ENCODE results near the gene CRACDL.

DNA sequence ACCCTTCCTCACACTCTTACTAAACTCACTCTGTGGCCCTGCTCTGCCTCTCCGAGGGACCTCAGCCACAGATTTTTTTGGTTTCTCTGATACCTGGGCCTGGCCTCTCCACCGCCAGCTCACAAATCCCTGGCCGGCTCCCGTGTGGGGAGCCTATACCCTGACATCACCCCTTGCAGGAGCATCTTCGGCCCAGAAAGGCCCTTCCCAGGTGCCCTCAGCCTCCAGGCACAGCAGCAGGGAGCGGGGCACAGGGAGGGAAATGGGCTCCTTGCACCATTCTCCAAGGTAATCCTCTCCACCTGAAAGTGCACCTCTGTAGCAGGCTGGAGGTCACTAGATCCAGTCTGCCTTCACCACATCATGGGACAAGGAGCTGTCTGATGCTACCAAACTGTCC lies 43.2 kb downstream of the CRACDL start:
- TF ChIP-seq EZH2 (IDR thresholded peaks at IDR 0.05; ENCODE audit: borderline replicate concordance, low read depth, low read length, severe bottlenecking) (no peak), POLR2A (IDR thresholded peaks at IDR 0.05; ENCODE audit: low read depth, low read length) (no peak)
